Panc1 (cell line): Measurements from ENCODE around the gene ITLN2.

Experiments used
- CTCF ChIP-seq: fragments of 450-650 bp; IDR thresholded peaks from 2 replicates; pipeline ENCODE4 v1.5.1; 2017; ENCODE audit warnings: mild to moderate bottlenecking
- POLR2AphosphoS5 ChIP-seq: IDR thresholded peaks from 2 replicates; pipeline ENCODE4 v1.6.1; 2012; ENCODE audit warnings: mild to moderate bottlenecking, low read depth, low read length, moderate library complexity
- SIN3A ChIP-seq: IDR thresholded peaks from 2 replicates; pipeline ENCODE4 v1.6.1; 2012; ENCODE audit warnings: low read depth, mild to moderate bottlenecking, low read length, moderate library complexity, borderline replicate concordance; ENCODE audit not compliant: insufficient read depth

GRCh38 chr1:160945079-160945478 is 9.5 kb downstream of the ITLN2 start:
- TF ChIP-seq CTCF (no peak), SIN3A (no peak), POLR2AphosphoS5 (no peak)
